Suprapubic skin (tissue), 4 donors: ENCODE results near the gene LYAR.

Source experiments
- POLR2A ChIP-seq, 2 donors: fragments of 450-650 bp; IDR thresholded peaks; one replicate each; pipeline ENCODE4 v1.6.1; 2017; ENCODE audit warnings: antibody characterized with exemption in 2 of 2, mild to moderate bottlenecking in 2 of 2, moderate library complexity in 2 of 2
- POLR2AphosphoS5 ChIP-seq, 3 donors: sonication (generic); formaldehyde crosslinking; IDR thresholded peaks; one replicate each; pipeline ENCODE4 v1.6.1; 2017; ENCODE audit warnings: antibody characterized with exemption in 3 of 3
- TF ChIP-seq, protein P1 (sequence below), 2 donors: fragments of 200-600 bp in 1 of 2; fragments of 450-650 bp in 1 of 2; sonication (generic) in 1 of 2; IDR thresholded peaks; one replicate each; pipeline ENCODE4 v1.5.1; 2016 to 2019; ENCODE audit warnings: antibody characterized with exemption in 2 of 2, mild to moderate bottlenecking in 1 of 2, moderate library complexity in 1 of 2

- TF ChIP-seq, protein P1, sequence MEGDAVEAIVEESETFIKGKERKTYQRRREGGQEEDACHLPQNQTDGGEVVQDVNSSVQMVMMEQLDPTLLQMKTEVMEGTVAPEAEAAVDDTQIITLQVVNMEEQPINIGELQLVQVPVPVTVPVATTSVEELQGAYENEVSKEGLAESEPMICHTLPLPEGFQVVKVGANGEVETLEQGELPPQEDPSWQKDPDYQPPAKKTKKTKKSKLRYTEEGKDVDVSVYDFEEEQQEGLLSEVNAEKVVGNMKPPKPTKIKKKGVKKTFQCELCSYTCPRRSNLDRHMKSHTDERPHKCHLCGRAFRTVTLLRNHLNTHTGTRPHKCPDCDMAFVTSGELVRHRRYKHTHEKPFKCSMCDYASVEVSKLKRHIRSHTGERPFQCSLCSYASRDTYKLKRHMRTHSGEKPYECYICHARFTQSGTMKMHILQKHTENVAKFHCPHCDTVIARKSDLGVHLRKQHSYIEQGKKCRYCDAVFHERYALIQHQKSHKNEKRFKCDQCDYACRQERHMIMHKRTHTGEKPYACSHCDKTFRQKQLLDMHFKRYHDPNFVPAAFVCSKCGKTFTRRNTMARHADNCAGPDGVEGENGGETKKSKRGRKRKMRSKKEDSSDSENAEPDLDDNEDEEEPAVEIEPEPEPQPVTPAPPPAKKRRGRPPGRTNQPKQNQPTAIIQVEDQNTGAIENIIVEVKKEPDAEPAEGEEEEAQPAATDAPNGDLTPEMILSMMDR (IDR thresholded peaks at IDR 0.05) = no peak
- no peak for TF ChIP-seq POLR2AphosphoS5 (IDR thresholded peaks at IDR 0.05)
- no peak for TF ChIP-seq POLR2A (IDR thresholded peaks at IDR 0.05)
Measured at GRCh38 chr4:4274226-4274625, 15.7 kb downstream of the LYAR start.
